ENCODE measurements around the gene CADPS2.

DNA sequence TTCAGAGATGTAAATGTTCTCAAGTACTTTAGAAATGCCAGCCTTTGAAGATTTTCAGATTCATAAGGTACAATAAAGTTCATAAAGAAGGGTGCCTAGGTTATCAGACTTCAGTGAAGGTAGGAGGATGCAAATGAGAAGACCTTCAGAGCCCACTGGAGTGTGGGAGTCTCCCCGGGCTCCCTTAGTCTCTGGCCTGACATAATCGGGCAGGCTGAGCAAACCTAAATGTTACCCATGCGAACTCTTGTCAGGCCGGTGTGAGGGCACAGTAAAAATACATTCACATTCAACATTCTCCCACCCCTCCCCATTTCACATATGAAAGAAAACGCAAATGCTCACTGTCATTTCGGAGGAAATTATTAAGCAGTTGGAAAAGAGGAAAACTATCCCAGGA lies 479.1 kb downstream of the CADPS2 start:
- TF ChIP-seq, protein P1, sequence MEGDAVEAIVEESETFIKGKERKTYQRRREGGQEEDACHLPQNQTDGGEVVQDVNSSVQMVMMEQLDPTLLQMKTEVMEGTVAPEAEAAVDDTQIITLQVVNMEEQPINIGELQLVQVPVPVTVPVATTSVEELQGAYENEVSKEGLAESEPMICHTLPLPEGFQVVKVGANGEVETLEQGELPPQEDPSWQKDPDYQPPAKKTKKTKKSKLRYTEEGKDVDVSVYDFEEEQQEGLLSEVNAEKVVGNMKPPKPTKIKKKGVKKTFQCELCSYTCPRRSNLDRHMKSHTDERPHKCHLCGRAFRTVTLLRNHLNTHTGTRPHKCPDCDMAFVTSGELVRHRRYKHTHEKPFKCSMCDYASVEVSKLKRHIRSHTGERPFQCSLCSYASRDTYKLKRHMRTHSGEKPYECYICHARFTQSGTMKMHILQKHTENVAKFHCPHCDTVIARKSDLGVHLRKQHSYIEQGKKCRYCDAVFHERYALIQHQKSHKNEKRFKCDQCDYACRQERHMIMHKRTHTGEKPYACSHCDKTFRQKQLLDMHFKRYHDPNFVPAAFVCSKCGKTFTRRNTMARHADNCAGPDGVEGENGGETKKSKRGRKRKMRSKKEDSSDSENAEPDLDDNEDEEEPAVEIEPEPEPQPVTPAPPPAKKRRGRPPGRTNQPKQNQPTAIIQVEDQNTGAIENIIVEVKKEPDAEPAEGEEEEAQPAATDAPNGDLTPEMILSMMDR (IDR thresholded peaks at IDR 0.05): no peak
- no peak for TF ChIP-seq POLR2A (IDR thresholded peaks at IDR 0.05)
